GM19452 (cell line): ENCODE measurements around the gene KNDC1.

Experiments
- ATAC-seq: cut with Tn5 transposase; IDR thresholded peaks from one replicate; pipeline ENCODE4 v1.9.1; 2021; ENCODE audit not compliant: unreplicated experiment

The KNDC1 gene

GRCh38 chr10:133189726-133190125 is 29.7 kb downstream of the KNDC1 start:
- no peak for ATAC-seq

GRCh38 chr10:133190225-133190624 is 30.2 kb downstream of the KNDC1 start:
- no peak for ATAC-seq

GRCh38 chr10:133191651-133192050 is 31.6 kb downstream of the KNDC1 start:
- no peak for ATAC-seq

- no peak for ATAC-seq
These were observed 34.1 kb downstream of the KNDC1 start for GRCh38 chr10:133194151-133194550.

DNA sequence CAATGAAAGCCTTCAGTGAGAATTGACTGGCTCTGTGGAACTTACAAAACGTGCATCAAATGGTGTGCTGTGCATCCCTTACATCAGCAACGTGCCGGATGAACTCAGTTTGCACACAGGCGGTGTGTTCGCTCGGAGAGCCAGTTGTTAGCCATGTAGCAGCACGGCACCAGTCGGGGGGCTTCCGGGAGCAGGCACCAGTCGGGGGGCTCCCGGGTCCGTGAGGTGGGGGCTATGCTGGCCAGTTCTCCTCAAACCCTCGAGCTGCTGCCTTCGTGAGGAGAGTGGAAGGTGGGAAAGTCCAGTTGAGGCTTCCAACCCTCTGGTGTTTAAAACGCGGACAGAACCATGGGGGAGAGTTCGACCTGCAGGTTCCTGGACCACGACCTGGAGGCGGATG is 35.1 kb downstream of the KNDC1 start:
- no peak for ATAC-seq

DNA sequence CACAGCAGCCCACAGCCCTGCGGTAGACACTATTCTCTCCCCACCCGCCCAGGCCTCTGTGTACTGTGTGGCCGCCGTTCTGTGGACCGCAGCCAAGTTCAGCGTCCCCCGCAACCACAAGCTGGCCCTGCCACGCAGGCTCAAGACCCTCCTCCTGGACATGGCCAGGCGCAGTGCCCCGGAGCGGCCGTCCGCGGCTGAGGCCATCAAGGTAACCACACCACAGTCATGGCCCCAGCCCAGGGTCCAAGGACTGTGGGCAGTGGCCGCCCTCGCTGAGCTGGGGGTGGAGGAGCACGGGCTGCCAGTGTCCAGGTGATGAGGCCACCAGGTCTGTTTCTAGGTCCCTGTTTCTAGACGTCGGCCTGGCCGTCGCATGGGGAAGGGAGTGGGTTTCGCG is 35.6 kb downstream of the KNDC1 start:
- no peak for ATAC-seq

- ATAC-seq, result no peak
These were observed 36.3 kb downstream of the KNDC1 start for GRCh38 chr10:133196221-133196915.

DNA sequence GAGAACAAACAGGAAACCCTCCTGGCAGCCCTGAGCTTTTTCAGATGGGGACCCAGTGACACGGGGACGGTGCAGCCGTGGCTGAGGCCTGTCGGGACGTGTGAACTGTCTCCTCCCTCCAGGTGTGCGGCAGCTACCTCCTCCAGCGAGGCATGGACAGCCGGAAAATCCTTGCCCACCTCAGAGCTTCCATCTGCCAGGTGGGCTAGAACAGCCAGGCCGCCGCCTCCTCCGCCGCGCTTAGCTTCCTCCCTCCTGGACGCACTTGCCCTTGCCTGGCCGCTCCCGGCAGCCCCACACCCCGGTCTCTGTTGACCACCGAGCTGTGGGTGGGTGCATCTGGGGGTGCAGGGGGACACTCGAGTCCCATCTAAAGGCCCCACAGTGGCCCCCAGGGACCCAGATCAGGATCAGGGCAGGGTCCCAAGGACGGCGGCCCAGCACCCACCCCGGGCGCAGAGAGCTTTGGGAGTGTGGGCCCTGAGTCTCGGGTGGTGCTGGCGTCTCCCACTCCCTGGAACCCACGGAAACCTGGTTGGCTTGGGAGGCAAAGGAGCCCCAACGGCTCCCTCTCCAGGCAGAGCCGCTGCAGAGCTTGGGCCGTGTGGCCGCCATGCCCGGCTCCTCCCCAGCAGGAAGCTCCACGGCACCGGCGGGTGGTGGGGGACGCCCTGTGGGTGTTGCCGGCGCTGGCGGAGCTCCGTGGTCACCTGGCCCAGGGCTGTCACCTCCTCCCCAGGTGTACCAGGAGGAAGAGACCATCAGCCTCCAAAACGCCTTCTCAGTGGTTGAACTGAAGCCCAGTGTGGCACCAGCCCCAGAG is 37.1 kb downstream of the KNDC1 start:
- ATAC-seq, result no peak

DNA sequence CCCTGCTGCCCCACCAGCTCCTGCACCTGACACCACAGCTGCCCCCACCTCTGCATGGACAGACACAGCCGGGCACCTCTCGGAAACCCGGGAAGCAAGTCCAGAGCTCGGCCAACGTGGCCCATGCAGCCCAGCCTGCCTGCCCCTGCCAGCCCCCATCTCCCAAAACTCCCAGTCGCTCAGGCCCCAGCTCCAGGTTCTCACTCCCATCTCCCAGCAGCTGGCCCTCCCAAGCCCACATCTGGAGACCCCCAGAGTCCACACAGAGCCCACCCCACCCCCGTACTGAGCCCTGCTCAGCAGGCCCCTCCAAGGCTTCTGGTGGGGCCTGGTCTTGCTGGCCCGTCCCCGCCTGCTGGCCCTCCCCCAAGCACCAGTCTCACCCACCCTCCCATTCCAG is 37.8 kb downstream of the KNDC1 start:
- no peak for ATAC-seq

GRCh38 chr10:133198206-133198605 is 38.2 kb downstream of the KNDC1 start:
- no peak for ATAC-seq

DNA sequence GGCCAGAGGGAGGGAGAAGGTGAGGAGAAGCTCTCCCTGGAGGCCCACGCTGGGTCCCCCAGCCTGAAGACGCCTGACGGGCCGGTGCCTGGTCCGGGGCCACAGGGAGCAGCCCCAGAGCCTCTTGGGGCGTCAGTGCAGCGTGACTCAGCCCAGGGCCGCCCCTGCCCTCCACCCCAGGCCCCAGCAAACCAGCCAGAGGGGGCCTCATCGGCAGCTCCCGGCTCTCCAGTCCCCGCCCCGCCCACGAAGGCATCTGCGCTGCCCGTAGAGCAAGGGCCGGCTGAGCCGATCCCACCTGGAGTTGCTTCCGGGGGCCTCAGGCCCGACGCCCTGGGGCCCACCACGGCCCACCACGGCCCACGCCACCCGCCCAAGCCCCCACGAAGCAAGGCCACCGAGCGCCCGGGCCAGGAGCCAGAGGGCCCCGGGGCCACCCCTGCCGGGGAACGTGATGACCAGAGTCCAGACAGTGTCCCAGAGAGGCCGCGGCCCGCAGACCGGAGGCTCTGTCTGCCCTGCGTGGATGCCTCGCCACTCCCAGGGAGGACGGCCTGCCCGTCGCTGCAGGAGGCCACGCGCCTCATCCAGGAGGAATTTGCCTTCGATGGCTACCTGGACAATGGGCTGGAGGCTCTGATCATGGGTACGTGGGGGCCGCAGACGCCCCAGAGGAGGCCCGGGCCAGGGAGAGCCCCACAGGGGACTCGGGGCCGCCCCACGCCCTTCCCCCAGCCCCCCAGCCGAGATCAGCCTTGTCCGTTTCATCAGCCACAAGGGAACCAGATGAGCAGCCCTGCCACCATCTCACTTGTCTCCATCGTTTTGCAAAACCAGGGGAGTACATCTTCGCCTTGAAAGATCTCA is 38.8 kb downstream of the KNDC1 start:
- ATAC-seq, result no peak

DNA sequence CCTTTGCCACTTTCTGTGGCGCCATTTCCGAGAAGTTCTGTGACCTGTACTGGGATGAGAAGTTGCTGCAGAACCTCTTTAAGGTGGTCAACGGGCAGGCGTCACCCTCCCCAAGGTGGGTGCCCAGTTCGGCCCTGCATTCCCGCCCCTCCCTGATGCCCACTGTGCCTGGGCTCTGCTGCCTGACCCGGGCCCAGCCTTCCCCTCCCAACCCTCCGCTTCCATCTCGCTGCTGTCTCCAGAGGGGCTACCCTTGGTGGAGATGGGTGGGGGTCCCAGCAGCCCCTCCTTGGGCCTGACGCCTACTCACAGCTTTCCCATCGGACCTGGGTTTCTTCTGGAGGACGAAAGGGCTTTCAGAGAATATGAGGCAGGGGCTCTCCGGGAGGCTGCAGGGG is 39.5 kb downstream of the KNDC1 start:
- ATAC-seq, result no peak

GRCh38 chr10:133199992-133200611 is 40.1 kb downstream of the KNDC1 start:
- no peak for ATAC-seq

DNA sequence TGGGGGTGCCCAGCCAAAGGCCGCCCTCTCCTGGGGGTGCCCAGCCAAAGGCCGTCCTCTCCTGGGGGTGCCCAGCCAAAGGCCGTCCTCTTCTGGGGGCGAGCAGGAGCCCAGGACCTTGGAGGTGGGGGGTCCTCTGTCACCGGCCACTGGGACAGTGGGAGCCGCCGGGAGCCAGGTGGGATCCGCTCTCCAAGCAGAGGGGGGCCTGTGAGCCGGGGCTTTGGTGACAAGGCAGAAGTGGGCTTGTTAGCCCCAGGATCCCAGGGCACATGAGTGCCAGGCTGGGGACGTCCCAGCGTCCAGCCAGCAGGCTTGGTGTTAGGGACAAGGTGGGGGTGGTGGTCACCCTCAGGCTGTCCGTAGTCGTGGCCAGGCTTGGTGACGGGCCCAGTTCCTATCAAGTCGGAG is 40.6 kb downstream of the KNDC1 start:
- no peak for ATAC-seq

DNA sequence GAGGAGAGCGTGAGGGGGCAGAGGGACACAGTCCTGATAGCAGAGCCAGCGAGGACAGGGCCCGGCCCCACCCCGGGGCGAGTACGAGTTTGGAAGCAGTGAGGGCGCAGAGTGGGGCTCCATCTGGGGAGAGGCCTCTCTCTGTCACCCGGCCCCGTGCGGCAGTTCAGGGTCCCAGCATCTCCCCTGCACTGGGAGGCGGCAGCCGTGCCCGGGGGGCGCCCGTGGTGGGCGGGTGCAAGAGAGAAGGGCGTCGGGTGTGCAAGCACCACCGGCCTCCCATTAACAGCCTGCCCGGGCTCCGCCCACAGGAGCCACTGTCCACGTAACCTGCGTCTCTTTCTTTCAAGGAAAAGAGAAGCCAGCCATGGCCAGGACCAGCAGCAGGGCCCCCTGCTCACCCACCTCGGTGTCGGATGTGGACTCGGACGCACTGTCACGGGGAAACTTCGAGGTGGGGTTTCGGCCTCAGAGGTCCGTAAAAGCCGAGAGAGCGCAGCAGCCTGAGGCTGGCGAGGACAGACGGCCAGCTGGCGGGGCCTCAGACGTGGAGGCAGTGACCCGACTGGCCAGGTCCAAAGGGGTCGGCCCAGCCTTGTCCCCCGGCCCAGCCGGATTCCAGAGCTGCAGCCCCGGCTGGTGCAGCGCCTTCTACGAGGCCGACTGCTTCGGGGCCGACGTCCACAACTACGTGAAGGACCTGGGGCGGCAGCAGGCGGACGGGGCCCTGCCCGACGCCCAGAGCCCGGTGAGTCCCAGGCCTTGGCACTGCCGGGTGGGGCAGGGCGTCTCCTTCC is 41.3 kb downstream of the KNDC1 start:
- no peak for ATAC-seq

DNA sequence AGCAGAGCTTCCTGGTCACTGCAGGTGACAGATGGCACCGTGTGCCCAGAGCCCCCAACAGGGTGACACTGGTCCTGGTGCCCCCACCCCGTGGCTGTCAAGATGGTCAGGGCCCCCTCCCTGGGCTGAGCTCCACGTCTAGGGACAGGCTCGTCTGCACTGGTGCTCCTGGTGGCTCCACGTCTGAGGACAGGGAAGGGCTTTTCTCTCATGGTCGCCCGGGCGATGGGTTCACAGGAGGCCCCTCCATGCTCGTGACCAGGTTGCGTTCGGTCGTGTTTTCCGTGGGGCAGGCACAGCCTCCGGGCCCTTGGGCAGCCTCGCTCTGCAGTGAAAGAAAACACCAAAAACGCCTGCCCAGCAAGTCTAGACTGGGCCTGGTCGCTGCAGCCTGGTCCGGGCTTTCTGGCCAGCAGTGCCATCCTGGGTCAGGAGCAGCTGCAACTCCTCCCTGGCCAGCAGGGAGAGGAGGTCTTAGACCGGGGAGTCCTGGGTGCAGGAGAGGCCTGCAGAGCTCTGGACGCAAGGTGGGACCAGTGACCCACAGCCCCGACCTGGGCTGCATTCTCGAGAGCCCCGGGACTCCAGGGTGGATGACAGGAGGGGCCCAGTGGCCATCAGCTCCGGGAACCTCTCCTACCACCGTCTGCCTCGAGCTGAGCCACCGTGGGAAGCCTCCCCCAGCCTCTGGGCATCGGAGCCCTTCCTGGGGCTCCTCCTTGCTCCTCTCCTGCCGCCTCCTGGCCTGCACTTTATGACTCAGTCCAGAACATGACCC is 42.1 kb downstream of the KNDC1 start:
- ATAC-seq, result no peak

- no peak for ATAC-seq
These were observed 43.0 kb downstream of the KNDC1 start for GRCh38 chr10:133202778-133203651.

DNA sequence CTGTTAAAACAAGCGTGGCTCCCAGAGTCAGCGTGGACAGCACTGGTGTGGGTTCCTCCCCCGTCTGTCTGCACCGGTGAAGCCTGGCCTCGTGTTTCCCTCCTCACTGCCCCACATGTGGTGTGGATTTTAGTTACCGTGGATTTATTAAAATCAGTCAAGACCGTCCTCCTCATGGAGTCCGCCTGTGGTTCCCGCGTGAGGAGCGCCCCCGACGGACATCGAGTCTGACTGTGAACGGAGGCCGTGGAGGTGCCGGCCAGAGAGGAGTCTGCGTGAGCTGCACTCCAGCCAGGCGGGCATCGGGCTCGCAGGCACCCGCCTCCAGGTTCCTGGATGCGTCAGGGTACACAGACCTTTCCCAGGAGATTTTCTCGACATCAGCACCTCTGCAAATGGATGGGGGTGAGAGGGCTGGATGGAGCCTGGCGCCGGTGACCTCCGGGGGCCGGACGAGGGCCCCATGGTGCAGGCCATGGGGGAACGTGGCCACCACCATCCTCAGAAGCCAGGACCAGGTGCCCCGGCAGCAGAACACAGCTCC is 43.7 kb downstream of the KNDC1 start:
- no peak for ATAC-seq
